HG02623 (cell line): ENCODE results near the gene SCGN.
"Not testable (repeated sequence)": the region's sequence is repeated elsewhere in the genome, so short reads cannot be mapped to it uniquely, and the experiment has no call there.

Experiments used
- ATAC-seq: cut with Tn5 transposase; IDR thresholded peaks from one replicate; pipeline ENCODE4 v1.9.1; 2021; ENCODE audit warnings: moderate library complexity; ENCODE audit not compliant: unreplicated experiment

Gene SCGN

GRCh38 chr6:25726122-25726911, 74.3 kb downstream of the SCGN start:
- ATAC-seq = no peak

- ATAC-seq = no peak
These were observed 75.0 kb downstream of the SCGN start for GRCh38 chr6:25727028-25727427.

DNA sequence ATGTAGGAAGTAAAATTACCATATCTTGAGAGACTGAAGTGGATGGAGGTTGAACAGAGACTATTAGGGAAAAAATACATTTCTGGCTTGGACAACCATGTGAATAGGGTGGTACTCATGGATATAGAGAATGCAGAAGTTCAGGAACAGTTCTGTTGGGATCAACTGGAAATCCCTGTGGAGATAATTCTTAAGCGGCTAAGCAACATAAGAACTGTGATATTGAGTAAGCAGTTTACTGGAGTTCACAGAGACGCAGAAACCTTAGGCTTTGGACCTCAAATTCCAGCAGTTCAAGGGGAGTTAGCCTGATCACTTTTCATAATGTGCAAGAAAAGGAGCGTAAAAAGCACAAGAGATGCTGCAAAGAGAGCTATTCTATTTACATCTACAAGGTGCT, 78.9 kb downstream of the SCGN start:
- ATAC-seq = no peak

- ATAC-seq = no peak
These were observed 79.7 kb downstream of the SCGN start for GRCh38 chr6:25731721-25732120.

DNA sequence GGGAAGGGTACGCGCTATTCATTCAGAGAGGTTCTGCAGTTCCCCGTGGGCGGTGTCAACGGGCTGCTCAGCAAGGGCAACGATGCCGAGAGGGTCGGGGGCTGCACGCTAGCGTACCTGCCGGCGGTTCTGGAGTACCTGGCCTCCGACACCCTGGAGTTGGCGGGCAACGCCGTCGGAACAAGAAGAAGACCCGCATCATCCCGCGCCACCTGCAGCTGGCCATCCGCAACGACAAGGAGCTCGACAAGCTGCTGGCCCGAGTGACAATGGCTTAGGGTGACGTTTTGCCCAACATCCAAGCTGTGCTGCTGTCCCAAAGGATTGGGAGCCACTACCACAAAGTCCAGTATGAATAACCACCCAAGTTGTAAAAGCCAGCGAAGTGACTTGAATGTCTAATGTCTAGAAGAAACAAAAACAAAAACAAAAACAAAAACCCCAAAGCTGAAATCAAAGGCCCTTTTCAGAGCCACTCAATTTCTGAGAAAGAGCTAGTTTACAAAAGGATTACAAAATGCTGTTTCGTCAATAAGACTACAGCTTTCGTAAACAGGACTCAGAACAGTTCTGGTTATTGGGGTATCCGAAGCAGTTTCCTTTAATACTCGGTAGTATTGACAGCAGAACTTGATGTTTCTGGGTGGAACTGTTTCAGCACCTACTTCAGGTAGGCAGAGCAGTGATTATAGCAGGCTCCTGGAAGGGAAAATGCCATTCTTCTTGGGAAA, 80.6 kb downstream of the SCGN start:
- ATAC-seq = no peak

DNA sequence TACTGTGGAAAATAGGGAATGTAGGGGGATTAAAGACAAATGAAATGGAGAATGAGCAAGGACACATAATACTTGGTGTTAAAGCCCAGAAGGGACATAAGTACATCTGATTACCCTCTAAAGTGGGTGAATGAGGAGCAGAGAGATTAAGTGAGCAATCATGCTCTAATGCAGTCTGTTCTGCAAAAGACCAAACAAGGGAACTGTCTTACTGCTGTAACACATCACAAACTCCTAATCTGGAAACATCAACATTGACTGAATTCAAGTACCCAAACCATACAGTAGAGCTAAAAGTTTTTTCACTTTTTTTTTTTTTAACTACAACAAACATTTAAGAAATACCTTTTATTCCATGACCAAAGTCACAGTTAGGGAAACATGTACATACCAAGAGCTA, 83.2 kb downstream of the SCGN start:
- ATAC-seq = no peak

GRCh38 chr6:25743868-25744267, 91.9 kb downstream of the SCGN start:
- ATAC-seq = no peak

DNA sequence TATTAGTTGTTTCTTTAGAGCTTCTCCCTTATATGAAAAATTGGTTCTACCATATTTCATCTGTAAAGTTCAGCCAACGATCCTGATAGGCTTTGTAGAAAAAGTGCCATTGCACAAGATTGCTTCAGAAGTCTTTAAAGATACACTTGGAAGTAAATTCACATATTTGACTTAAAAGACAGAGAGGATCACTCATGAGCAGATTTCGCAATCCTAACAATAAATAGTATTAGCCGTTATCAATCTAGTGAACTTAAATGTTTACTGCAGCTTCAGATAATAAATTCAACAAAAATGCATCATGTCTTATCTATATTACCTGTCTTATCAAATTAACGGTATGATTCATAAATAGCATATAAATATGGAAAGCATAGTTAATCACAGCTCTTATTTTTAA, 93.8 kb downstream of the SCGN start:
- no peak for ATAC-seq

- ATAC-seq = no peak
These were observed 95.0 kb downstream of the SCGN start for GRCh38 chr6:25746968-25747367.

DNA sequence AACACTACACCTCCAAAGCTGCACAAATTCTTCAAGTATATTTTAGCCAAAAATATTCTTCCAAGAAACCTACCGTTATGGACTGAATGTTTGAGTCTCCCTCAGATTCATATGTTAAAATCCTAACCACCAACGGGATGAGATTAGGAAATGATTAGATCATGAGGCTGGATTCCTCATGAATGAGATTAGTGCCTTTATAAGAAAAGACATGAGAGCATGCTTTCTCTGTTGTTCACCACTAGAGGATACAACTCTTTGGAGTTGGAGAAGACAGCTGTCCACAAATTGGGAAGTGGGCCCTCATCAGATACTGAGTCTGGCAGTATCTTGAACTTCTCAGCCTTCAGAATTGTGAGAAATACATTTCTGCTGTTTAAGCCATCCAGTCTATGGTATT, 95.5 kb downstream of the SCGN start:
- no peak for ATAC-seq

GRCh38 chr6:25748049-25748448, 96.0 kb downstream of the SCGN start:
- ATAC-seq = no peak

DNA sequence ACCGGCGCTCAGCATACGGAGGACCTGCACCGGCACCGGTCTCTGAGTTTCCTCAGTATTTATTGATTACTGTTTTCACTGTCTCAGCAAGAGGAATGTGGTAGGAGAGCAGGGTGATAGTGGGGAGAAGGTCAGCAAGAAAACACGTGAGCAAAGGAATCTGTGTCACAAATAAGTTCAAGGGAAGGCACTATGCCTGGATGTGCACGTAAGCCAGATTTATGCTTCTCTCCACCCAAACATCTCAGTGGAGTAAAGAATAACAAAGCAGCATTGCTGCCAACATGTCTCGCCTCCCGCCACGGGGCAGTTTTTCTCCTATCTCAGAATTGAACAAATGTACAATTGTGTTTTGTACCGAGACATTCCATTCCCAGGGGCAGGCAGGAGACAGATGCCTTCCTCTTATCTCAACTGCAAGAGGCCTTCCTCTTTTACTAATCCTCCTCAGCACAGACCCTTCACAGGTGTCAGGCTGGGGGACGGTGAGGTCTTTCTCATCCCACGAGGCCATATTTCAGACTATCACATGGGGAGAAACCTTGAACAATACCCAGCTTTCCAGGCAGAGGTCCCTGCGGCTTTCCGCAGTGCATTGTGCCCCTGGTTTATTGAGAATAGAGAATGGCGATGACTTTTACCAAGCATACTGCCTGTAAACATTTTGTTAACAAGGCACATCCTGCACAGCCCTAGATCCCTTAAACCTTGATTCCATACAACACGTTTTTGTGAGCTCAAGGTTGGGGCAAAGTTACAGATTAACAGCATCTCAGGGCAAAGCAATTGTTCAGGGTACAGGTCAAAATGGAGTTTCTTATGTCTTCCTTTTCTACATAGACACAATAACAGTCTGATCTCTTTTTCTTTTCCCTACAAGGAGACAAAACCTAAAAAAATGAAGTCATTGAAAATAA, 96.8 kb downstream of the SCGN start:
- ATAC-seq = not testable (repeated sequence)

GRCh38 chr6:25749837-25750236, 97.8 kb downstream of the SCGN start:
- ATAC-seq = no peak

GRCh38 chr6:25750906-25751305, 98.9 kb downstream of the SCGN start:
- ATAC-seq = no peak
